Hematopoietic multipotent progenitor cell treated with erythropoietin and hydrocortisone succinate and interleukin-3 and kit ligand, for 8 days (in vitro differentiated cells): ENCODE results near the gene TOR1A.
"Not testable (repeated sequence)": the region's sequence is repeated elsewhere in the genome, so short reads cannot be mapped to it uniquely, and the experiment has no call there.

ENCODE experiments used
- DNase-seq: peaks from one replicate; pipeline ENCODE4 v3.0.0-alpha.2; 2015

The TOR1A gene

DNA sequence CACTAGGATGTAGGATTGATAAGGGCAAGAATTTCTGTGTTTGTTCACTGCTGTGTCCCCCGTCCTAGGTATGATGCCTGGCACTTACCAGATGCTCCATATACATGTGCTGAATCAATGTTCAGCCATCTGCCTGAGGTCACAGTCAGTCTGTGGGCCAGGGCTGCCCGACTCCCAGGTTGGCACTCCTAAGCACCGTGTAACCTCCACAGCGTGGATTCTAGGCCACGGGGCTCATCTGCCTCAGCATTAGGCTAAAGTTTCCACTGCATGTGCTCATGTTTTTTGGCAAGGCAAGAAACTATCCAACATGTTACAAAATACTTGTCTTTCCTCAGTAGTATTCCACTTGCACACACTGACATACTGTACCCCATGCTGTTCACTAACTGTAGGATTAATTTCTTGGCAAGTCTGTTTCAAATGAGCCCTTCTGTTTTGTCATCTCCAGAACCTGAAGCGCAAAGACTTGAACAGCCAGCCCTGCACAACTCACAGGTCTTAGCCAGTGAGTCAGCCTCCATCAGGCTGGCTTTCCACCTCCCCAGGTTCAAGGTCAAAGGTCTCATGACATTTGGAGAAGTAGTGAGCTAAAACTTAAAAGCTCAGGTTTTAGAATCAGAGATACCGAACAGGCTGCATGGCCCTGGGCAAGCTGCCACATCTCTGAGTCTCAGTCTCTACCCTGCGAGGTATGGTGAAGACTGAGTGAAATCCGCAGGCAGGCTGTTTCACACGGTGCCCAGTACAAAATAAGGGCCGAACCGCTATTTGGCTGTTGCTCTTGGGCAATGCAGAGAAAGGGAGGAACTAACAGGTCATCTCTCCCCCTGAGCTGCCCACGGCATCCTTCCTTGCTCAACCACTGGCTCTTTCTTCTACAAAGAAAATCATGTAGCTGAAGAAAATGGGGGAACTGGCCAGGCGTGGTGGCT, 7.2 kb downstream of the TOR1A start:
- no peak for DNase-seq

DNA sequence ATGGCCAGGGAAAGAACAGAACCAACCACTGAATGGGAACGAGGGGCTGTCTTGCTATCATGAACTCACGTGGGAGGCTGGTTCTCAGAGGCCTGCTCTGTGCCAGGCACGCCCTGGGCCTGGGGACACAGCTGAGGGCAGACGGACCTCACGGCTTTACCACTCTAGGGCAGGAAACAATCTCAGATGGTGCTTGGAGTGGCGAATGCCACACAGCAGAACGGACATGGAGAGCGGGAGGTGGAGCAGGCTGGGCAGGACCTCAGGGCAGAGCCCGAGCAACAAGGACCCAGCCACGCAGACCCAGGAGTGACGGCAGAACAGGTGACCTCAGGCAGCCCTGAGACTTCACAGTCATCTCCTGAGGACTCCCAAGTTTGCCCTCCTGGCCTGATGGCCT, 8.7 kb downstream of the TOR1A start:
- DNase-seq = no peak

DNA sequence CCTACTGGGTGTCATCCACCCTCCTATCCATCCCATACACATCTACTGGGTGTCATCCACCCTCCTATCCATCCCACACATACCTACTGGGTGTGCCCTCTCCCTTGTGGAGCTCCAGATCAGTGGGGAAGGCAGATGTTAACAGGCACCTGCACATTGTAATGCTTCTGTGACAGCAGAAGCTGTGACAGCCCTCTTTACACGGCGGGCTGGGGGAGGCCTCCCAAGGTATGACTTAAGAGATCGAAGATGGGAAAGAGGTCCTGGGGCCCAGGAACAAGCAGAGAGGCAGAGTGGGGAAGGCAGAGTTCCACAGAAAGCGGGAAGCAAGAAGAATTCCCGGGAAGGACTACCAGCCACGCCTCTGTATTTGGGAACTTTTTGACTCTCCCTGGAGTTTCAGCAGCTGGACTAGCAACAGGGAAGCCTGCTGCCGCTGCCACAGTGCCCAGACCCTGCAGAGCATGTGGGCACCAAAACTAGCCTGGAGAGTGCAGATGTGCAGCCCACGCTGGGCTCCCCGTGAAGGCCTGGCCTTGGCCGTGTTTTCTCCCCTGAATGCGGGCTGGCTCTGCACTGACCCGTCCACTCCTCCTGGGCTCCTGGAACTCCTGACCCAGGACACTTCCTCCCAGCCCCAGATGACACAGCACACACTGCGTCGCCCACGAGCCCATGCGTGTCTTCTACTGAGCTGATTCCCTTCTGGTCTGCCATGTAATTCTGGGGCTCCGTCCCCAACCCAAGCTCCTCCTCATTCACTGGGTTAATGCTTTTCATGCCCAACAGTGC, 9.3 kb downstream of the TOR1A start:
- no peak for DNase-seq

GRCh38 chr9:129813661-129814060, 10.3 kb downstream of the TOR1A start:
- no peak for DNase-seq

DNA sequence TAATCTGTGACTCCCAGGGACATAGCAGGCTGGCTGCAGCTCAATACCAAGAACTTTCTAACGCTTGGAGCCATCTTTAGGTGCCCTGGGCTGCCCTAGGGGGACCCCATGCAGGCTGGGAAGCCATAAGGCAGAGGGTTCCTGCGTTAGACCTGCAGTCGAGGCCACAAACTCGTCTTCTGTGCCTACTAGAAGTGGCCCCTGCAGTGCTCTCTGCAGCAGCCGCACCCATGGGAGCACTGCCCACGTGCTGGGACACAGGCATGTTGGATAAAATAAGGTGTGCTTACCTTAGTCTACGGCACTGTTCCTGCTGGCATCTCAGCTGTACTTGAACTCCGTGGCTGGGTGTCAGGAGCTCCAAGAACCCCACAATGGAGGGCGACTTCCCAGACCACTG, 11.6 kb downstream of the TOR1A start:
- no peak for DNase-seq

GRCh38 chr9:129811967-129812363, 12.0 kb downstream of the TOR1A start:
- no peak for DNase-seq

DNA sequence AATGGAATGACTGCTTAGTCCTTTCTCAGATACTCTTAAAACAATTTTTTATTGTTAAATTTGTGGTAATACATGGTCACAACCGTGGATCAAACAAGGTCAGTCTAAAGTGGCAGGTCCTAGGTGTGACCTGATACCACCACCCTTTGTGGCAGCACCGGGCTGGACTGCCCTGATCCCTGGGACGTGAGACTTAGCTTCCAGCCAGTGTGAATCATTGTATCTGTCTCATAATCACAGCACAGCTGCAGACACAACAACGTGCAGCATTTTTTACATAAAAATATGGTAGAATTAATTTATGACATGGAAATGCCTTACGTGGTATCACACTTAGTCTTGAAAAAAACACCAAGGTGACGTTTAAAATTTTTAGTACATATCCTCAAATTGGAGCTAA, 13.1 kb downstream of the TOR1A start:
- DNase-seq = no peak

DNA sequence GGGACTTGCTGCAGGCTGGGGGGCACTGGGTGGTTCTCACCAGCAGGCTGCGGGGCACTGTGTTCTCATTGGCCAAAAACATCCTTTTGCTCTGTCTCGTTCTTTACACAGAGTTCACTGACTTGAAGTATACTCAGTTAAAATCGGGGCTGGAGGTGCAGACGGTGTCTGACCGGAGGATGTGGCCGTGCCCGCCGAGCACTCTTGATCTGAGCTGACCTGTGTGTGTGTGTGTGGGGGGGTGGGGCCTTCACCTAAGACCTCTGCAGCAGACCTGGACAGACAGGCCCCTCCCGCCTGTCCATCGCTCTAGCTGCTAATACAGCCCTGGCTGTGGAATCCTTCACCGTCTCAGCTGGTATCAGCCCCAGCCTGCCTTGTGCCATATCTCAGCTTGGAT, 13.8 kb downstream of the TOR1A start:
- no peak for DNase-seq

DNA sequence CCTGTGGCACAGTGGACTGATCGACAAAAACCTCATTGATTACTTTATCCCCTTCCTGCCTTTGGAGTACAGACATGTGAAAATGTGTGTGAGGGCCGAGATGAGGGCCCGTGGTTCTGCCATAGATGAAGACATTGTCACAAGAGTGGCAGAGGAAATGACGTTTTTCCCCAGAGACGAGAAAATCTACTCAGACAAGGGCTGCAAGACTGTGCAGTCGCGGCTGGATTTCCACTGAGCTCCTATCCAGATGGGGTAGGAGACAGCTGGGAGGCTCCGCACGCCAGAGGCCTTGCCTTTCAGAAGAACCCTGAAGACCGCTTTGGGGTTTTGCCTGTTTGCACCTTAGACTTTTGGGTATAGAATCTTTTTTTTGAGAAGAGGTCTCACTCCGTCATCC, 14.6 kb downstream of the TOR1A start:
- DNase-seq = no peak

GRCh38 chr9:129806061-129806460, 17.9 kb downstream of the TOR1A start:
- no peak for DNase-seq

GRCh38 chr9:129803676-129804060, 20.3 kb downstream of the TOR1A start:
- peak; percentile 72 for DNase-seq

GRCh38 chr9:129802833-129803675, 20.9 kb downstream of the TOR1A start, which contains the start of gene TOR1B:
TOR1B (plus strand) TSS chr9:129803184; CDS start chr9:129803213, 29 bp downstream.
- DNase-seq = peak; percentile 95

GRCh38 chr9:129801504-129801903, 22.4 kb downstream of the TOR1A start:
- DNase-seq = no peak

DNA sequence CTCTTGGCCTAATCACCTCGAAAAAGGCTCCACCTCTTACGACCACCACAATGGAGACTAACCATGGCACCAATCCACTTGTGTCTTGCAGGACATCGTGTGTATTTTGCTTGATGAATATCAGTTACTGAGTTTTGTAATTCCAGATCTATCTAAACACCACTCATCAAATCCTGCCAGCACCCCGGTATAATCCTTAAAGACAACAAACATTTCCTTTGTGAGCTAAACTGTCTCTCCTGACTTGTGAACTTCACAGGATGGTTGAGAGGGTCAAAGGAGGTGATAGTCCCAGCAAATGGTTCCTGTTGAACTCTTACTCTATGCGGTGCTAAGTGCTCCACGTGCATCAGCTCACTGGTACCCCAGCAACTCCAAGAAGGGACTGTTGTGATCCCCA, 25.0 kb downstream of the TOR1A start:
- DNase-seq = no peak

- not testable (repeated sequence) for DNase-seq
These were observed 27.9 kb downstream of the TOR1A start for GRCh38 chr9:129796029-129796428.

DNA sequence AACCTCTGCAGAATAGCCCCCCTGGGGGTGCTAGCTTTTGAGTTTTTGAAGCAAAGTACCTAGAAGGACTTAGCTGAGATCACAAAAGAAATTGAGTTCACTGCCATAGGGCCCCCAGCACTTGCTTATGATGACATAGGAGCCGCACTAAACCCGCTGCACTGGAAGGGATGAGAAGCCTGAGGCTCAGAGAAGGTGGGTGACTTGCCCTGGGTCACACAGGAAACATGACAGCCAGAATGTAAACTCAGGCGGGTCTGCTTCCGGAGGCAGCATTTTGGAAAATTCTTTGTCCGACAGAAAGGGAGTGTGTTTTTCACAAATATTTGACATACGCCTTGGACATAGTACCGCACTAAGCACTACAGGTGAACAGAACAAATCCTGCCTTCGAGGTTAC, 29.4 kb downstream of the TOR1A start:
- no peak for DNase-seq

- DNase-seq = peak; percentile 64
These were observed 37.5 kb downstream of the TOR1A start for GRCh38 chr9:129786481-129786880.

DNA sequence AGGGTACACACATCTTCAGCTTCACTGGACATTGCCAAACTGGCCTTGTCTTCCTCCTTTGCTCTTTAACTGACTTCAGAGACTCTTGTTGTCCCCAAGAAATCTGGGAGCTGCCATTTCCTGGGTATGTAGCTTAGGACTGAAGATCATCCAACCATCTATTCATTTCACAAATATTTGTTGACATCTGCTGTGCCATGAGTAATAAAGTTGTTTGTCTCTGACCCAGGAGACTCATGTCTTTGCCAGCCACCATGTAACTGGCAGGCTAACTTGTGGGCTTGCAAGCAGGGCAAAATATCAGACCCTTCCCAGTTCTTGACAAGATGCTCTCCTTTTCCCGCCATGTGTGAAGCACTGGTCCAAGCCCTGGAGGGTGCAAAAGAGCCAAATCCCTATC, 38.1 kb downstream of the TOR1A start:
- no peak for DNase-seq

DNA sequence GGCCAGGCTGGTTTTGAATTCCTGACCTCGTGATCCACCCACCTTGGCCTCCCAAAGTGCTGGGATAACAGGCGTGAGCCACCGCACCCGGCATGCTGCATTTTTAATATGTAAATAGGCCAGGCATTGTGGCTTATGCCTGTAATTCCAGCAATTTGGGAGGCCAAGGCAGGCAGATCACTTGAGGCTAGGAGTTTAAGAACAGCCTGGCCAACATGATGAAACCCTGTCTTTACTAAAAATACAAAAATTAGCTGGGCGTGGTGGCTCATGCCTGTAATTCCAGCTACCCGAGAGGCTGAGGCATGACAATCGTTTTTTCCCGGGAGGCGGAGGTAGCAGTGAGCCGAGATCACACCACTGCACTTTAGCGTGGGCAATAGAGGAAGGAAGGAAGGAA, 39.0 kb downstream of the TOR1A start:
- not testable (repeated sequence) for DNase-seq

- DNase-seq = peak; percentile 82
These were observed 40.2 kb downstream of the TOR1A start for GRCh38 chr9:129783516-129784361.

GRCh38 chr9:129781981-129782380, 42.0 kb downstream of the TOR1A start:
- DNase-seq = no peak

GRCh38 chr9:129781131-129781530, 42.8 kb downstream of the TOR1A start:
- DNase-seq = no peak
